H1 (cell line): ENCODE measurements around the gene GNG12. TPM values are rescaled to one million over a fixed set of nuclear protein-coding genes. Genes with fewer than 3 reads are reported as not detected.

Experiments
- CEBPB ChIP-seq: IDR thresholded peaks from 2 replicates; pipeline ENCODE4 v1.6.1; 2012; ENCODE audit warnings: low read depth, low read length
- EGR1 ChIP-seq: IDR thresholded peaks from 2 replicates; pipeline ENCODE4 v1.6.1; 2011; ENCODE audit warnings: low read depth, low read length, borderline replicate concordance
- POU5F1 ChIP-seq: IDR thresholded peaks from 2 replicates; pipeline ENCODE4 v1.6.1; 2011; ENCODE audit warnings: low read depth, mild to moderate bottlenecking, low read length, moderate library complexity
- RBBP5 ChIP-seq: IDR thresholded peaks from 2 replicates; pipeline ENCODE4 v1.7.1; 2012; ENCODE audit warnings: low read depth, mild to moderate bottlenecking, inconsistent platforms, low read length, moderate library complexity, borderline replicate concordance
- RNF2 ChIP-seq: fragments of 200-900, 300-1000 bp; sonication (generic); IDR thresholded peaks from 2 replicates; pipeline ENCODE4 v1.7.1; 2016; ENCODE audit warnings: borderline replicate concordance, low read depth, mild to moderate bottlenecking, antibody characterized with exemption, low read length; ENCODE audit not compliant: poor library complexity, severe bottlenecking; ENCODE audit errors: missing control alignments
- TEAD4 ChIP-seq: IDR thresholded peaks from 2 replicates; pipeline ENCODE4 v1.6.1; 2012; ENCODE audit warnings: low read depth, low read length, inconsistent platforms, mixed read lengths
- polyA plus RNA-seq, 7 experiments: library from polyadenylated mRNA; depleted of rRNA in 3 of 7; stranded (reverse) in 5 of 7; unstranded in 2 of 7; fragments of >200 nt in 5 of 7; fragments of 200-250 nt in 2 of 7; gene quantifications; 1 replicate in 5 of 7; 2 replicates in 1 of 7; 4 replicates in 1 of 7; pipeline versions ENCODE4 v1.2.1 to v1.2.3, GENCODE V29; 2011 to 2013; ENCODE audit warnings: missing spikeins in 2 of 7, mixed read lengths in 2 of 7
- total RNA-seq: library from RNA; stranded (reverse); fragmentation: NEBNext Ultra II Directional; extraction: Animal tissue kit (Norgen Biotek cat#: 25700); gene quantifications from 2 replicates; pipeline ENCODE4 v1.2.1, GENCODE V29; 2021

GNG12 gene
- total and polyA plus RNA-seq, 2 of the 8 experiments (the other 6 are each of a cell fraction or from before 2014, with no cell fraction given), result 11.4 to 35.8 TPM

DNA sequence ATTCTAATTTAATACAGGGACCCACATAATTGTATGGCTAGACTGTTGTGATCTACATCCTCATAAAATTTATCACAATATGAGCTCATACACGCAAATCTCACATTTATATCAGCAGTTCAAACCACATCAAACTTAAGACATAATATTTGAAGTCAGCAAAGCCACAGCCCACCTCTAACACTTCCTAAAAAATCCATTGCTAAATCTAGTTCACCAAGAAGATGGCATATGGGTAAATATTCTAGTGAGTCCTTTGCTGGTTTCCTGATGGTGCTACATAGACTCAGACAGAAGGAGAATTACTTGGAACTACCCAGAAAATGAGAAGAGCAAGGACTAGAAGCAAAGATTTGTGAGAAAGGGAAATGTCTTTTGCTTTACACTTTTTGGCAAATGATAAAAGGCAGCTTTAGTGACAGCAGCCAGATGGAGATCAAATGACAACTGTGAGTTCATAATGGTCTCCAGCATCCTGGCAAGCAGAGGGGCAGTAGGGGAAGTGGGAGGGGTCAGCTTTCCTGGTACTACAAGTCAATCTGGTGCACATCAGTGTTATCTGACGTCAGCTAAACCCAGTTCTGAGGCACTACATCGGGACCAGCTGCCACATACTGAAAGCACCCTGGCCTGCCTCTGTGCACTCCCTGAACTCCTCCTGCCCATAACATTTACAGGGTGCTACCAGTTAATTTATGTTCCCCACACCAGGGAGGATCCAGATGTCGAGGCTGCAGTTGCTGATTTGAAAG lies 158.8 kb downstream of the GNG12 start (continued):
- TF ChIP-seq RBBP5, result no peak
- no peak for TF ChIP-seq CEBPB
- TF ChIP-seq TEAD4, result no peak
- TF ChIP-seq POU5F1, result no peak
- no peak for TF ChIP-seq RNF2
- no peak for TF ChIP-seq EGR1
